Neural progenitor cell (in vitro differentiated cells): ENCODE data around the gene CTNNBL1. TPM values are rescaled to one million over a fixed set of nuclear protein-coding genes. Genes with fewer than 3 reads are reported as not detected.

Experiments used
- DNase-seq: peaks from one replicate; pipeline ENCODE4 v3.0.0-alpha.2; 2016; ENCODE audit warnings: low spot score
- H2AFZ ChIP-seq: fragments of 200-600 bp; sonication (generic); replicated peaks from 2 replicates; pipeline ENCODE4 v1.6.1; 2016; ENCODE audit warnings: antibody characterized with exemption
- H3F3A ChIP-seq: fragments of 200-600 bp; sonication (generic); 2 replicates; pipeline ENCODE4 v1.6.1; 2016; ENCODE audit warnings: antibody characterized with exemption, low read depth
- H3K27ac ChIP-seq: fragments of 200-600 bp; sonication (generic); 2 replicates; pipeline ENCODE4 v1.5.1; 2016; ENCODE audit warnings: mild to moderate bottlenecking
- H3K27me3 ChIP-seq: fragments of 200-600 bp; sonication (generic); 2 replicates; pipeline ENCODE4 v1.6.1; 2016; ENCODE audit warnings: mild to moderate bottlenecking, moderate library complexity
- H3K36me3 ChIP-seq: fragments of 200-600 bp; sonication (generic); 2 replicates; pipeline ENCODE4 v1.5.1; 2016
- H3K4me1 ChIP-seq: fragments of 200-600 bp; sonication (generic); 2 replicates; pipeline ENCODE4 v1.6.1; 2016; ENCODE audit warnings: mixed run types
- H3K4me2 ChIP-seq: fragments of 200-600 bp; sonication (generic); 2 replicates; pipeline ENCODE4 v1.6.1; 2016
- H3K4me3 ChIP-seq: fragments of 200-600 bp; sonication (generic); 2 replicates; pipeline ENCODE4 v1.5.1; 2016
- H3K79me2 ChIP-seq: fragments of 200-600 bp; sonication (generic); 2 replicates; pipeline ENCODE4 v1.6.1; 2016; ENCODE audit warnings: low read depth
- H3K9ac ChIP-seq: fragments of 200-600 bp; sonication (generic); 2 replicates; pipeline ENCODE4 v1.6.1; 2016
- H3K9me3 ChIP-seq: fragments of 200-600 bp; sonication (generic); 2 replicates; pipeline ENCODE4 v1.5.1; 2016; ENCODE audit warnings: low read depth
- H4K20me1 ChIP-seq: fragments of 200-600 bp; sonication (generic); 2 replicates; pipeline ENCODE4 v1.6.1; 2016; ENCODE audit warnings: low read depth
- H3K27ac Mint-ChIP-seq: 3 replicates; pipeline ENCODE4 v1.8.0; 2021; ENCODE audit warnings: mixed read lengths
- H3K27me3 Mint-ChIP-seq: 2 replicates; pipeline ENCODE4 v1.8.0; 2022; ENCODE audit warnings: low read depth, mild to moderate bottlenecking, inconsistent platforms, moderate library complexity, mixed read lengths; ENCODE audit not compliant: insufficient read depth
- H3K36me3 Mint-ChIP-seq: 3 replicates; pipeline ENCODE4 v1.8.0; 2021; ENCODE audit warnings: mixed read lengths
- H3K4me1 Mint-ChIP-seq: 3 replicates; pipeline ENCODE4 v1.8.0; 2021; ENCODE audit warnings: mixed read lengths
- H3K4me3 Mint-ChIP-seq: 3 replicates; pipeline ENCODE4 v1.8.0; 2021; ENCODE audit warnings: mild to moderate bottlenecking, moderate library complexity, mixed read lengths
- H3K9me3 Mint-ChIP-seq: 3 replicates; pipeline ENCODE4 v1.8.0; 2020; ENCODE audit warnings: mixed read lengths
- EZH2 ChIP-seq: fragments of 200-600 bp; sonication (generic); IDR thresholded peaks from 2 replicates; pipeline ENCODE4 v1.6.1; 2017; ENCODE audit warnings: antibody characterized with exemption, mild to moderate bottlenecking, moderate library complexity
- EZH2phosphoT487 ChIP-seq: fragments of 200-600 bp; sonication (generic); IDR thresholded peaks from 2 replicates; pipeline ENCODE4 v1.6.1; 2017; ENCODE audit warnings: antibody characterized with exemption
- total RNA-seq: library from RNA; depleted of rRNA; stranded (reverse); fragments of >200 nt; gene quantifications from 2 replicates; pipeline ENCODE4 v1.2.3, GENCODE V29; 2015; ENCODE audit warnings: low replicate concordance
- TF ChIP-seq, protein P1 (sequence below): fragments of 200-600 bp; sonication (generic); IDR thresholded peaks from 2 replicates; pipeline ENCODE4 v1.5.1; 2017; ENCODE audit warnings: antibody characterized with exemption, mild to moderate bottlenecking

CTNNBL1 gene
- total RNA-seq, 1 donor from 2014 or later = 54.5 TPM

DNA sequence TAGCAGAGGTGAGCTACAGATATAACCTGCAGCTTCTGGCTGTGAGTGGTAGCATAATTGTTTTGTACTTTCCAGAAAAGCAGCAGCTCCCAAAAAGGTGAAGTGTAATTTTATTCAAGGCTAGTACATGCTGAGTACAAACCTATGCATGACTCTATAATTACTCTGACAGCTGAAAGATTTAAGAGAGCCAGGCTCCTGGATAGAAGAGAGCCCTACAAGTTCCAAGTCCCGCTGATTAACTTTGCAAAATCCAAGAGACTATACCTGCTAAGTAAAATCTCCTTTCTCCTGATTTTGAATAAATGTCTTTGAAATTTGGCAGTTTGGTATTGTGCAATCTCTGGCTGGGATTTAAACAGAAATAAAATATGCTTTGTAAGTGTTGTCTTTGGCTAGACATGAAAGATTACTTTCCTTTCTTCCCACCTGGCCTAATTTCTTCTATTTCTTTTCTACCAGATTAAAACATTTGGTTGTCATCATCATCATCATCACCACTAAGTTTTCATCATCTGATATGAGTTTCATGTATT, 79.5 kb downstream of the CTNNBL1 start:
- H3K36me3 Mint-ChIP-seq = no peaks in the 10 kb centered on the region
- no peak overlapping the region for H3K4me3 Mint-ChIP-seq
- TF ChIP-seq EZH2phosphoT487 = no peak
- TF ChIP-seq, protein P1, sequence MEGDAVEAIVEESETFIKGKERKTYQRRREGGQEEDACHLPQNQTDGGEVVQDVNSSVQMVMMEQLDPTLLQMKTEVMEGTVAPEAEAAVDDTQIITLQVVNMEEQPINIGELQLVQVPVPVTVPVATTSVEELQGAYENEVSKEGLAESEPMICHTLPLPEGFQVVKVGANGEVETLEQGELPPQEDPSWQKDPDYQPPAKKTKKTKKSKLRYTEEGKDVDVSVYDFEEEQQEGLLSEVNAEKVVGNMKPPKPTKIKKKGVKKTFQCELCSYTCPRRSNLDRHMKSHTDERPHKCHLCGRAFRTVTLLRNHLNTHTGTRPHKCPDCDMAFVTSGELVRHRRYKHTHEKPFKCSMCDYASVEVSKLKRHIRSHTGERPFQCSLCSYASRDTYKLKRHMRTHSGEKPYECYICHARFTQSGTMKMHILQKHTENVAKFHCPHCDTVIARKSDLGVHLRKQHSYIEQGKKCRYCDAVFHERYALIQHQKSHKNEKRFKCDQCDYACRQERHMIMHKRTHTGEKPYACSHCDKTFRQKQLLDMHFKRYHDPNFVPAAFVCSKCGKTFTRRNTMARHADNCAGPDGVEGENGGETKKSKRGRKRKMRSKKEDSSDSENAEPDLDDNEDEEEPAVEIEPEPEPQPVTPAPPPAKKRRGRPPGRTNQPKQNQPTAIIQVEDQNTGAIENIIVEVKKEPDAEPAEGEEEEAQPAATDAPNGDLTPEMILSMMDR = no peak
- no peak for TF ChIP-seq EZH2
- no peaks in the 10 kb centered on the region for H3K4me1 Mint-ChIP-seq
- H3K27ac Mint-ChIP-seq = no peak overlapping the region
- no peak overlapping the region for H3K4me3 ChIP-seq
- no peak overlapping the region for H2AFZ ChIP-seq
- H3K27me3 ChIP-seq = no peaks in the 10 kb centered on the region
- H3F3A ChIP-seq = peaks cover 9% of the 10 kb centered on the region
- H3K27ac ChIP-seq = no peak overlapping the region
- no peak overlapping the region for H3K9ac ChIP-seq
- no peaks in the 10 kb centered on the region for H3K4me1 ChIP-seq
- no peak overlapping the region for H3K4me2 ChIP-seq
- no peaks in the 10 kb centered on the region for H3K9me3 Mint-ChIP-seq
- no peaks in the 10 kb centered on the region for H3K36me3 ChIP-seq
- H4K20me1 ChIP-seq = no peaks in the 10 kb centered on the region
- no peaks in the 10 kb centered on the region for H3K27me3 Mint-ChIP-seq
- H3K9me3 ChIP-seq = no peaks in the 10 kb centered on the region
- no peaks in the 10 kb centered on the region for H3K79me2 ChIP-seq
- DNase-seq = no peak

DNA sequence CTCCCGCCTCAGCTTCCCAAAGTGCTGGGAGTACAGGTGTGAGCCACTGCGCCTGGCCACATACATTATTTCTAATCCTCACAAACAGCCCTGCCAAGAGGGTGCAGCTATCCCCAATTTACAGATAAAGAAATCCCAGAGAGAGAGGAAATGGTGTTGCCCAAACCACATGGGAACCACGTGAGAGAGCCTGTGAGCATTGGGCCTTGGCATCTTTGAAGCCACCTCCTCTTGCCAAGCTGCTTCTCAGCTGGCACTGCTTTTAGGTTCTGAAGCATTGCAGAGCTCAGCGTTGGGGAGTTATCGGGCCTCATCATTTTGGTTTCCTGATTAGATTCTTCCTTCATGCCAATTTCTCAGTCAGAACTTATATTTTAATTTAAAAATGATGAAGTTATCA, 80.3 kb downstream of the CTNNBL1 start:
- Histone ChIP-seq H2AFZ (no peak overlapping the region), H3K27ac (no peak overlapping the region), H3K4me1 (no peaks in the 10 kb centered on the region), H3K4me2 (no peak overlapping the region), H4K20me1 (no peaks in the 10 kb centered on the region), H3K36me3 (no peaks in the 10 kb centered on the region), H3K9ac (no peak overlapping the region), H3K4me3 (no peak overlapping the region), H3K9me3 (no peaks in the 10 kb centered on the region), H3K27me3 (no peaks in the 10 kb centered on the region), H3F3A (peaks cover 9% of the 10 kb centered on the region), H3K79me2 (no peaks in the 10 kb centered on the region)
- H3K27ac Mint-ChIP-seq = no peak overlapping the region
- no peak for DNase-seq
- H3K27me3 Mint-ChIP-seq = no peaks in the 10 kb centered on the region
- H3K4me1 Mint-ChIP-seq = no peaks in the 10 kb centered on the region
- H3K36me3 Mint-ChIP-seq = no peaks in the 10 kb centered on the region
- TF ChIP-seq, protein P1 = no peak
- no peak overlapping the region for H3K4me3 Mint-ChIP-seq
- no peaks in the 10 kb centered on the region for H3K9me3 Mint-ChIP-seq

DNA sequence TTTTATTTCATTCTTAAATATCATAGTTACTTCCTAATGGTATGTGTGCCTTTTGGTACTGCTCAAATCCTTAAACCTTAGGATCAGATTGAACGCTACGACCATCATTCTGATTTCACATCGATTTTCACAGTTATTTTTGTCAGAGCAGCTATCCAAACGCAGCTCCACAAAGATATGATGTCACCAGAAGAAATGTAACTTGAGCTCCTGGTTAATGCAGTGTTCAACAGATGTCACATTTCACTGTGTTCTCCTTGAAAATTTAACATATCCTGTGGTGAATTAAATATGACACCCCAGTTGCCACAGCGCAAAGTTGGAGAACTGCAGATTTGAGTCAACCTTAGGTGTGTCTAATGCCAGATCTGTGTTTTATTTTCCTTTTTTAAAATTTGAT, 81.4 kb downstream of the CTNNBL1 start:
- Mint-ChIP-seq H3K4me3 (no peak overlapping the region), H3K4me1 (no peaks in the 10 kb centered on the region), H3K27ac (no peak overlapping the region), H3K36me3 (peaks cover 1% of the 10 kb centered on the region), H3K27me3 (no peaks in the 10 kb centered on the region), H3K9me3 (no peaks in the 10 kb centered on the region)
- H3K9ac ChIP-seq = no peak overlapping the region
- peaks cover under 1% of the 10 kb centered on the region for H3F3A ChIP-seq
- DNase-seq = no peak
- no peak overlapping the region for H3K4me2 ChIP-seq
- H3K27me3 ChIP-seq = no peaks in the 10 kb centered on the region
- no peaks in the 10 kb centered on the region for H3K9me3 ChIP-seq
- no peak overlapping the region for H3K4me3 ChIP-seq
- TF ChIP-seq EZH2phosphoT487 = no peak
- TF ChIP-seq, protein P1 = no peak
- no peak for TF ChIP-seq EZH2
- H3K4me1 ChIP-seq = no peaks in the 10 kb centered on the region
- H2AFZ ChIP-seq = no peak overlapping the region
- H3K27ac ChIP-seq = no peak overlapping the region
- H3K36me3 ChIP-seq = no peaks in the 10 kb centered on the region
- no peaks in the 10 kb centered on the region for H4K20me1 ChIP-seq
- H3K79me2 ChIP-seq = no peaks in the 10 kb centered on the region
